GM19023 (cell line): ENCODE results near the gene CALML5.

Experiments used
- ATAC-seq: cut with Tn5 transposase; IDR thresholded peaks from one replicate; pipeline ENCODE4 v1.9.1; 2021; ENCODE audit warnings: mild to moderate bottlenecking, moderate library complexity; ENCODE audit not compliant: unreplicated experiment

The CALML5 gene

DNA sequence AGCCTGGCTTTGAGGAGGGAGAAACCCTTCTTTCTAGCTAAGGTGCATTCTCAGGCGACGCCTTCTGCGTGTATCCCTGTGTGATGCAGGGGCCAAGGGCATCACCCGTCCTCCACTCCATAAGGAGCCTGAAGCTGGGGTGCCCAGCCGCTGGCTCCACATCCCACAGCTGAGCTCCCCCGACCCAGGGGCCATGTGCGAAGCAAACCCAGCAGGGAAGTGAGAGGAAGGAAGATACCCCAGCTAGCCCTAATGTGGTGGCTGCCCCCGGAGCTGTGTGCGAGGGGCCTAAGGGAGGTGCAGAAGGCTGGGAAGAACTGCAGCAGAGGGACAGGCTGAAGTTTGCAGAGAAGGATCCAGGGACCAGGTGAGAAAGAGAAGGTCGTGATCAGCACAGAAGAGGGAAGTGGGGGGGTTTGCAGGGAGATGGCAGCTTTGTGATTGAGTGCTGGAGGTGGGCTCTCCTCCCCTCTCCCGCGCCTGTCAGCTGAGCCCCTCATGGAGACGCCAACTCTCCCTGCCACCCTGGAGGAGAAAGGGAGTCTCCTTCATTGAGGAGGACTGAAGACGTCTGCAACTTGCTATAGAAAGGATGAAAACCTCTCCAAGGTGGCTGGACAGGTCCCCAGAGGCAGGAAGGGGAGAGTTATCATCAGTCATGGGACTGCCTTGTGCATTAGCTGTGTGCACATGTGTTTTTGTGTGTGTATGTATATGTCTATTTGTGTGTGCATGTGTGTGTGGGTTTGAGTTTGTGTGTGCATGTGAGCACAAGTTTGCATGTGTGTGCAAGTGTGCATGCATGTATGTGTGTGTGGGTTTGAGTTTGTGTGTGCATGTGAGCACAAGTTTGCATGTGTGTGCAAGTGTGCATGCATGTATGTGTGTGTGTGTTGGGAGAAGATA, 3.5 kb upstream of the CALML5 start:
- ATAC-seq, result no peak

DNA sequence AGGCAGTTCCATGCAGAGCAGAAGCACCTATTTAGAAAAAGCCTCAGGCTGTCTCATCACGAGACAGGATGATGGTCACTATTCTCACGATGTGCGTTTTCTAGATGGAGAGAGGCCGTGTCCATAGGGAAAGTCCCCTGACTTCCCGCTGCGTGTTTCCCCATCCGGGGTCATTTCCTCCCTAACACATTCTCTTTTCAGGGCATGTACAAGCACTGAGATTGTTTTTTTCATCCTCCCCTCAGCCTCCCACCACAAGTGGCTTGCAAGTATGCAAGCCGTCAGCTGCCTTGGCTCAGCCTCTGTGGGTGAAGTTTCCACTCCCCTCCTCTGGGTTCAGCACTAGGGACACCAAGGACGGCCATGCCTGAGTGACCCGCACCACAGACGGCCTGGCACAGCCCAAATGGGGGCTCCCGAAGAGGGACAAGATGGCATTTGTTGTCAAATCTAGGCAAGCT, 2.7 kb upstream of the CALML5 start:
- no peak for ATAC-seq

DNA sequence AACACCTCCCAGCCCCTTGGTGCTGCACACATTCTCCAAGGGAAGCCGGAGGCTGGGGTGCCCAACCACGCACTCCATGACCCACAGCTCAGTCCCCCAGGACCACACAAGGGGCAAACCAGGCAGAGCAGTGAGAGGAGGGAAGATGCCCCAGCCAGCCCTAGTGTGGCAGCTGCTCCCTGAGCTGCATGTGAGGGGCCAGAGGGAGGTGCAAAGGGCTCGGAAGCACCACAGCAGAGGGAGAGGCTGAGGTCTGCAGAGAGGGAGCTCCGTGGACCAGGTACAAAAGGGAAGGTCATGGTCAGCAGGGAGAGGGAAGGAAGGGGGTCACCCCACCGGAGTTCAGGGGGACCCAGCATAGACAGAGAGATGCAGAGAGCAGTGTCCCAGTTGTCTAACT, 1.5 kb upstream of the CALML5 start:
- ATAC-seq, result no peak

DNA sequence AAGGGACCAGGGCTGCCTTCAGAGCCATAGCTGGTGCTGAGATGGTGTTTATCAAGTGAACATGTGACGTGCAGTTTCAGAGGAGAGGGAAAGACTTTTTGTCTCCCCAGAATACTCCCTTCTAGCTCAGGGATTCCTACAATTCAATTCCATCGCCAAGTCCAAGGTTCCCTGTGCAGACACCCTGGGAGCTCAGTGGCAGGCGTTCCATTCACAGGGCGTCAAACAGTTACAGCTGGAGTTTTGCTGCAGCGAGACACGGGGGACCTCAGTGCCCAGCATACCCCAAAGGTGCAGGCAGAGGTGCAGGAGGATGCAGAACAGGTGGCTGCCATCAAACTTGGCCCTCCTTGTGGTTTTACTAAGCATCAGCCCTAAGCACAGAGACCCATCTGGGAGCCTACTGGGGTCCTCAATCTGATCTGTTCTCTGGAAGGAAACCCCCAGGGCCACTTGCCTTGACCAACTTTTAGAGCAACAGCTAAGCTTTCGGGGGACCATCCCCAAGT, 846 bp upstream of the CALML5 start:
- no peak for ATAC-seq

DNA sequence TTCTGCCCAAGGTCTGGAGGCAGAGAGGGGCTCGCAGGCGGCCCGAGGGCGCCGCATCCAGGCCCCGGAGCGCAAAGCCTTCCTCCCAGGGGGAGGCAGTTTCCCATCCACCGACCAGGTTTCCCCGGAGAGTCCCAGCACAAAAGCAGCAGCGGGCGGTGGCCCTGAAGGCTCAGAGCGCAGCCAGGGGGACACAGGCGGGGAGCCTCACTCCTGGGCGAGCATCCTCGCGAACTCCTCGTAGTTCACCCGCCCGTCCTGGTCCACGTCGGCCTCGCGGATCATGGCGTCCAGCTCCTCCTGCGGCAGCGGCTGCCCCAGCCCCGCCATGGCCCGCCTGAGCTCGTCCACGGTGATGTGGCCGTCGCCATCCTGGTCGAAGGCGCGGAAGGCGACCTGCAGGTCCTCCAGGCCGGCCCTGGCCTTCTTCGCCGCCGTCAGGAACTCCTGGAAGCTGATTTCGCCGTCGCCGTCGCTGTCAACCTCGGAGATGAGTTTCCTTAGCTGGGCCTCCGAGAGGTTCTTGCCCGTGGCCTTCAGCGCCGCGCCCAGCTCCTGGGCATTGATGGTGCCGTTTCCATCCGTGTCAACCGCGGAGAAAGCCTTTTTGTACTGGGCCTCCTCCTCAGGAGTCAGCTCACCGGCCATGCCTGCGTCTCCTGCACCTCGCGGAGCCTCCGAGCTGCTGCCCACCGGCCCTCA, 428 bp downstream of the CALML5 start:
- ATAC-seq, result no peak

DNA sequence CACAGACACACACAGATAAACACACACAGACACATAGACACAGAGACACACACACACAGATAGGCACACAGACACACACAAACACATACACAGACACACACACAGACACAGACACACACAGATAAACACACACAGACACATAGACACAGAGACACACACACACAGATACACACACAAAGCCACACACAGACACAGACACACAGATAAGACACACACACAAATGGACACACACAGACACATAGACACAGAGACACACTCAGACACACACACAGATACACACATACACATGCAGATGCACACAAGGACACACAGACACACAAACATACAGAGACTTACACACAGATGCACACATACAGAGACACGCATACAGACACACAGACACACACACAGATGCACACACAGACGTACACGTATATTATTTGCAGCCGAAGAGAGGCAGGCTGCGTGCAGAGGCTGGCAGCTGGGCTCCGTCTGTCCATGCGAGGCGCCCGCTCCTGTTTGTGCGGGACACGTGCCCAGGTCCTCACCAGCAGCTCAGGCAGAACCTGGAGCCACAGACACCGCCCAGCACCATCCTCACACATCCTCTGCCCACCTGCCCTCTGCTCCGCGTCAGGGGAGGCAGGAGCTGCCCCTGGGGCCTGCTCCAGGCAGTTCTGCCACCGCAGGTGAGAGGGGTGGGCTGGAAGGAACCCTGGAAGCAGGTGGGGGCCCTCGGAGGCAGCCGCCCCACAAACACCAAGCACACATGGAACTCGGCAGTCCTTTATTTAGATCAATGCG, 1.2 kb downstream of the CALML5 start:
- ATAC-seq, result no peak

DNA sequence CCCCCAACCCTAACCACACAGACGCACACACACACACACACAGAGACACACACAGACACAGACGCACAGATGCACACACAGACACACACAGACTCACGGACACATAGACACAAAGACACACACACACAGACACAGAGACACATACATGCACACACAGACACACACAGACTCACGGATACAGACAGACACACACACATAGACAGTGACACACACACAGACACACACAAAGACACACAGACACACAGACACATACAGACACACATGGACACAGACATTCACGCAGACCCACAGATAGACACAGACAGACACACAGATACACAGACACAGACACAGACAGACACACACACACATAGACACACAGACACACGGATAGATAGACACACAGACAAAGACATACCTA, 2.1 kb downstream of the CALML5 start:
- ATAC-seq, result no peak

DNA sequence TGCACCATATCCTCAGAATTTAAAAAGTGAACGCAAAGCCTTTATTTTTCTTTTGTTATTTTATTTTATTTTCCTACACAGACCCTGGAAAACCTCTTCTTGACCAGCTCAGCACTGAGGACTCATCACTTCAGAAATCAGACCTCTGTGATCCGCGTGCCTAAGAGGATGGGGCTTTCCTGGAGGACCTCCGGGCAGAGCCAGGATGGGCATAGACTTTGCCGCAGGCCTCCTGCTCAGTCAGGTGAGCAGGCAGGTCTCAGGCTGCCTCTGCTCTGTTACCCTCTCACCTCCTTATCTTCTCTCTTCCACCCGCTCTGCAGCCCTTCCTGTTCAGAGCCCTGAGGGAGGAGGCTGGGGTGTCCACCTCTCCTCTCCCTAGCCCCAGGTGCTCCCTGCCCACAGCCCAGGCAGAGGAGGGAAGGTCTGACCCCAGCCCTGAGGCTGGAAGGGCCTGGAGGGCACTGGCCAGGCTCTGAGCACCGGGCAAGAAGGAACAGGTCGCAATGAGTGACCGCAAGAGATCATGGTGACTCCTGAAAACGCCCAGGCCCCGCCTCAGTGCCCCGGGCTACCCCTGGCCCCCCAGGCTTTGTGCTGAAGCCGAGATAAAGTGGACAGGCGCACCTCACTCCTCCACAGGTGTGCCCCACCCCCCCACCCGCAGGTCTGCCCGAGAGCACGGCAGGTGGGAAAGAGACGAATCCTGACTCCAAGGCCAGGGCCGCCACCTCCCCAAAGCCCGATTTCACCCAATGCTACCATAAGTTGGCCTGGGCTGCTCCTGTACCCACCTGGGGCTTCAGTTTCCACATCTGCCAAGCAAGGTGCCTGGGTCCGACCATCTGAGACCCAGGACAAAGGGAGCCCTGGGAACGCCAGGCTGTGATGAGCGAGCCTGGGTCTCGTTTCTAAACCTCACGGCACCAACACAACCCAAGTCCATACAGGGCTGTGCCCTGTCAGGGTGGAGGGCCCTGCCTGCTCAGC, 2.8 kb downstream of the CALML5 start:
- ATAC-seq, result no peak

DNA sequence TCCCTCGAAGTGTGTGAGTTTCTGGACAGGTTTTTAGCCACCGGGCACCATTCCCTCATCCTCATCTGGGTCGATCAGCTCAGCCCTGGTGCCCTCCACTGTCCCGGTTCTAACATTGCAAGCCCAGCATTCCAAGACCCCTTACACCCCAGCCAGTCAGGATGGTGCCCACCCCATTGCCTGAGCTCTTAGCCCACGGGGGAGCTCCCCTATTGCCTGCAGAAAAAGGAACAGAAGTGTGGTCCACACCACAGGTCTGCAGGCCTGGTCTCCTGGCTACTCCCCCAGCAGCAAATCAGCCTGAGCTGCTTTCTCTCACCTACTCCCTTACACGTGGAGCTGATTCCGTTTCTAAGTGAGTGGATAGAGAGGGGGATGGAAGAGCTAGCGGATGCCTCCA, 4.8 kb downstream of the CALML5 start:
- ATAC-seq, result no peak

DNA sequence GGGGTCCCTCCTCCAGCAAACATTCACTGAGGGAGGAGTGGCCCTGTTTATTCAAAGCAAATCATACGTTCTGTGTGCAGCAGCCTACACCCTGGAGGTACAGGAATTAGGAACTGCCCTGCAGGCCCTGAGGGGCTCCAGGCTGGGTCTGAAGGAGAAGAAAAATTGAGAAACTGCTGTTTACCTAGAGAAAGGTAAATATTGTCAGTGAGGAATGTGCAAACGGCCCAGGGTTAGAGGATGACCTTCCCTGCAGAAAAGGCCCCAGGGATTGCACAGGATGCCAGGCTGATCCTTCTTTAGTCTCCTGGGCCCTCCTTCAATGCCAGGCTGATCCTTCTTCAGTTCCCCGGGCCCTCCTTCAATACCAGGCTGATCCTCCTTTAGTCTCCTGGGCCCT, 5.7 kb downstream of the CALML5 start:
- no peak for ATAC-seq

DNA sequence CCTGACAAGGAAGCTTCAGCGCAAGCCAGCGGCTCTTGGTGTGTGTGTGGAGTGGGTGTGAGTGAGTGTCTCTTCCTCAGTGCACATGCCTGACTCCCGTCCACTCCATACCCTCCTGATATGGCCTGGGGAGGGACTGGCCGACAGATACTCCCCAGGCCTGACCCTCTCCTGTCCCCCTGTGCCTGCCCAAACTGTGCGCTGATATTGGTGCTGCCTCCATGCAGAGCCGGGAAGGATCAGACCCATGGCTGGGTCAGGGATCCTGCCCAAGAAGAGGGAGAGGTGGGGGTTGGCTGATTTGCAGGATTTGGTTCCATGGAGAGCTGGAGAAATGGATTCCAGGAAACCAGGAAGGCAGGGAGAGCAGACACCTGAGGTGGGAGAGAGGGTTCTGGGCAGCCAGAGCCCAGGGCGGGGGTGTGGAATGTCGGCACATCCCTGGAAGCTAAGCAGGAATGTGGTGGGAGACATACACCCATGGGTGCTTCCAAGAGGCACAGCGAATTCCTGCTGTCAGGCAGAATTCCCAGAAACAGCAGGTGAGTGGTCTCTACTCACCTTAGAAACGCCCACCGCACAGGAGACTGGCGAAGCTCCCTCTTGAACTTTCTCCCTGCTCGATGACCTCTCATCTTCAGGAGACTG, 6.3 kb downstream of the CALML5 start:
- ATAC-seq, result no peak

DNA sequence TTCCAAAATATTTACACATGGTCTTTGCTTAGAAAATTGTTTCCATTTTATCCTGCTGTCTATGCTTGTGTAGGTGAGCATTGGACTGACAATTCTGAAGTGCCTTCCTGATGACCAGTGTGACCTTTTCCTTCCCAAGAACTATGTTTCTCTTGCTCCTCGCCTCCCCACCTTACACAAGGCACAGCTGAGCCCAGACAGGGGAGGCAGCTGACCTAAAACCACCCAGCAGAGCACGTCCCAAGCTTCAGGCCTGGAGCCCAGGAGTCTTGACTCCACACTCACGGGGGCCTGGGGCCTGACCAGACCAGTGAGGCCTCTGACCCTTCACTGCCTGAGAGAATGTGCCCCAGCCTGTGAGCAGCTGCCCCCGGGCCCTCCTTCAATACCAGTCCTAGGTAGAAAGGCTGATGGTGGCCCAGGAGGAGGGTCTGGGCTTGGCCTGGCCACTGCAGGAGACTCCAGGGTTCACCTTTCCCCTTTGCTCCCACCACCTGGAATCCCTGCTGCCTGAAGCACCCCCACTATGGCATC, 7.0 kb downstream of the CALML5 start:
- ATAC-seq, result no peak

DNA sequence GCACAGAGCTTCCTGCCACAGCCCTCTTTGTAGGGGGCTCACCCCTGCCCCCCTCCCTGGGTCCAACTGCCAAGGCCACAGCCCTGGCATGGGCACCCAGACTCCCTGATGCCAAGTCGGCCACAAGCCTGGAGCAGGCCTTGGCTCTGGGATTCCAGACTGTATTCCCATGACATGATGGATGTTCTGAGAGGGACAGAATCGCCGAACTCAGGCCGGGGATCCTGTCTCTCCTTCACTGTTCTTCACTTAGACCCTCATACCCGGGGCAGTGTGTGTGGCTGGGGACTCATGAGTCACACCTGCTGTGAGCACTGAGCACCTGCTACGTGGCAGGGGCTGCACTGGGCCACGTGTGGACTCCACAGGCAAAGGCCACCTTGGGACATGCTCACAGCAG, 7.9 kb downstream of the CALML5 start:
- no peak for ATAC-seq

DNA sequence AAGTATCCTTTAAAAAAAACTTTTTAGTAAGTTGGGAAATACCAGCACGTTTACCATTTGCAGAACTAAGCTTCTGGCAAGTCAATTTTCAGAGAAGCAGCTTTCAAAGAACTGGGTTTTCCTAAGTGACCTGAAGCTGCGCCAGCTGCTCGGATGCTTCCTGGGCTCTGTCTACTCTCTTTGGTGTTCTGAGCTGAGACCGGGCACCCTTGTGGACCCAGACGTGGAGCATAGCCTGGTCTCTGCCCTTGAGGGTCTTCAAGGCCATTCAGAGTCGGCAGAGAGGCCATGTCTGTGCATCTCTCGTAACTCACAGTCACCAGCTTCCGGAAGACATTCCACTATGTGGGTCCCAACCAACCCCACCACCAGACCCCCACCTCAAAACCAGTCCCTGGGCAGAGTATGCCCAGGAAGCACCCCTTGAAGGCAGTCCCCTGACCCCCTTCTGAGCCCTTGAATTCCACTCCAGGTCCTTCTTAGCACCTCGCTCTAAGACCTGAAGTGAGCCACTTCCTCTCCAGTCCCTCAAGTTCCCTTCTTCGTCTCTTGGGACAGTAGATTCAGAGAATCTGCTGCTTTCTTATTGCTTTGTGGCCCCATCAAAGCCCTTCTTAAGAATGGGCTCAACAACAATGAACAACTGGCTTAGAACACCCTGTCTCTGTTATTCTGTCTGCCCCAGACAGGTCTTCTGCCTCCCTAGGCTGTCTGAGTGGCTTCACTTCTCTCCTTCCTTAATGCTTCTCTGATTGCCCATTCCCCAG, 8.5 kb downstream of the CALML5 start:
- no peak for ATAC-seq

DNA sequence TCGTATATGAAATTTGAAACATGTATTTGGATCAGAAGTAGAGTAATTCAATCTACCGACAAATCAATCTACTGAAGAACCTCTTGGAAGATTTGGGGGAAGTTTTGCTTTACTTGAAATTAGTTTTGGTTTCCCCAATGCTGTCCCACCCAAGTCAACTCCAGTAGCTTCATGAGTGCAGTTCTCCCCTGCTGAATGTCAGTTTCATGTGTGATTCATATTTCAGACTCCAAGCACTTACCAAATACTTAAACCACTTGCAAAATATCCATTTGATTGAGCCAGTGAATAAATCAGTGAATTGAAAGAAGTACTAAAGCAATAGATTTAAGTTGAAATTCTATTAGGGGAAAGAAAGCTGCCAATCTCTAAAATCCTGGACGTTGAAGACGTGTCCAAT, 9.3 kb downstream of the CALML5 start:
- no peak for ATAC-seq

DNA sequence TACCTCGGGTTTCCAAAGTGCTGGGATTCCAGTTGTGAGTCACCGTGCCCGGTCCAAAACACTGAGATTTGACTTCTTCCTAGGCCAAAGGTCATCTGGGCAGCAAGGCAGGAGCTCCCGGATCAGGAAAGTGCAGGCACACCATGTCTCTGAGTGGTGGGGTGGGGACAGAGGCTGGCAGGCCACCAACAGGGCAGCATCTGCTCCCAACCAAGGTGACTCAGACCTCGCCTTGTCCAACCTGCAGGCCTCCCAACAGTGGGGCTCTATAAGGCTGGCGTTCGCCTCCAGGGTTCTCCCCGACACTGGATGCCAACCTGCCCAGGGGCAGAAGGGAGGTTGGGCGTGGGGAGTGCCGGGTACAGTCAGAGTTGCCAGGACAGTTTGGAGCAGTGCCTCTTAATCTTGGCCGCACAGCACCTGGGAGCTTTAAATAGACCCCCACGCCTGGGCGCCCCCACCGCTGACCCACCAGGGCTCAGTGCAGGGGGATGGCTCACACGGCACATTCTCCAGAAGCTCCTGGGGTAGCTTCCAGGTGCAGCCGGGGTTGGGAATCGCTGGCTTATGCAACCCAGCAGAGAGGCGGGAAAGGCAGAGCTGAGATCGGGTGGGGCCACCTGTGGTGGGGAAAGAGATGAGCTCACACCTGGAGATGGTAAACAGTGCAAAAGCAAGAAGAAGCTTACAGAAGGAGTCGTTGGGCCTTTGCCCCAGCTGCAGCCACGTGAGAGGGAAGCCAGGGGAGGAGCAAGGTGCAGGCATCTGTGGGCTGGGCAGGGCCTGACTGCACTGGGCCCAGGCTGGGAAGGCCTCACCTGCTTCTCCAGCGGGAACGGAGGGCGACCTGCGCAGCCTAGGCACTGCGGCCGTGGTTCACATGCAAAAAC, 10.9 kb downstream of the CALML5 start:
- ATAC-seq, result no peak

DNA sequence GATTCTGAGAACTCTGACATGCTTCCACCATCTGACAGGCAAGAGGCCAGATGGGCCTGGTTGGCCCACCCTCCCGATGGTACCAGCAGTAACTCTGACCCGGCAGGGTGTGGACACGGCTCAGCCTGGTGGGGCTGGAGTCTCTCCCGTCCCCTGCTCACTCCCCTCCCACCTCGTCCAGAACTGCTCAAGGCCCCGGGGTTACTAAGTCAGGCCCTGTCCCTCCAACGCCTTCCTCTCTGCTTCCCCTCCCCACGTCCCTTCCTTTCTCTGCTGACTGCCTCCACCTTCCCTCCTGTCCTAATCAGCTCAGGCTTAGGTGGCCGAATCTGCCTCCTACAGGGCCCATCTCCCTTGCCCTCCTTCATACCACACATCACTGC, 12.5 kb downstream of the CALML5 start:
- no peak for ATAC-seq
